GM12878 (cell line): ENCODE measurements around the gene LIMCH1. TPM values are rescaled to one million over a fixed set of nuclear protein-coding genes. Genes with fewer than 3 reads are reported as not detected.

Experiments used
- ATAC-seq: fragments of 200-7000 bp; cut with Tn5 transposase; 3 replicates; pipeline ENCODE4 v1.9.1; 2020; ENCODE audit warnings: mild to moderate bottlenecking, moderate library complexity
- BruUV-seq: library from RNA; stranded (reverse); fragments of 400-500 nt; replicated peaks from 2 replicates; lab custom pipeline; 2021; lab: Mats Ljungman, UMichigan
- CTCF ChIA-PET: fragments of 300-600 bp; sonication (Branson Sonifier 250); formaldehyde crosslinking; extraction: SDS; loops from one replicate; lab custom pipeline; 2021; ENCODE audit warnings: inconsistent platforms; lab: Yijun Ruan, JAX
- POLR2A ChIA-PET: fragments of 350-600 bp; formaldehyde crosslinking; extraction: SDS; loops from one replicate; lab custom pipeline; 2021; ENCODE audit warnings: inconsistent platforms; lab: Charles Lee
- RAD21 ChIA-PET: fragments of 300-600 bp; sonication (Branson Sonifier 250); formaldehyde crosslinking; loops from one replicate; lab custom pipeline; 2023; ENCODE audit warnings: antibody characterized with exemption; ENCODE audit not compliant: unreplicated experiment; lab: Charles Lee
- SMC1A ChIA-PET: fragments of 300-600 bp; sonication (Branson Sonifier 250); formaldehyde crosslinking; loops from one replicate; lab custom pipeline; 2023; ENCODE audit not compliant: unreplicated experiment, uncharacterized antibody; lab: Charles Lee
- DNase-seq: peaks from one replicate; pipeline ENCODE4 v3.0.0-alpha.2; 2011; ENCODE audit warnings: low read depth, low spot score
- FAIRE-seq: peaks from 3 replicates; lab custom pipeline; 2011; peaks lifted over from hg19 to GRCh38; lab: Jason Lieb, UNC
- H2AFZ ChIP-seq: 2 replicates; pipeline ENCODE4 v1.6.0; 2011; ENCODE audit warnings: low read depth, low read length, control low read depth; ENCODE audit not compliant: control insufficient read depth
- H3K27ac ChIP-seq: 2 replicates; pipeline ENCODE4 v1.5.1; 2011; ENCODE audit warnings: control low read depth; ENCODE audit not compliant: control insufficient read depth, insufficient read depth
- H3K27me3 ChIP-seq, 2 experiments: replicated peaks in 1 of 2; 2 replicates each; pipeline versions ENCODE4 v1.6.0 to v1.6.1; 2011; ENCODE audit warnings: low read length in 1 of 2; ENCODE audit not compliant: control insufficient read depth in 2 of 2, insufficient read depth in 2 of 2
- H3K36me3 ChIP-seq, 2 experiments: 2 replicates each; pipeline ENCODE4 v1.5.1; 2011; ENCODE audit warnings: low read length in 1 of 2; ENCODE audit not compliant: control insufficient read depth in 2 of 2, insufficient read depth in 2 of 2
- H3K4me1 ChIP-seq: 2 replicates; pipeline ENCODE4 v1.6.1; 2011; ENCODE audit warnings: mild to moderate bottlenecking, low read length, moderate library complexity, mixed read lengths; ENCODE audit not compliant: control insufficient read depth, insufficient read depth
- H3K4me2 ChIP-seq: 2 replicates; pipeline ENCODE4 v1.6.0; 2011; ENCODE audit warnings: control low read depth; ENCODE audit not compliant: control insufficient read depth, insufficient read depth
- H3K4me3 ChIP-seq: fragments of 200-600 bp; sonication (generic); 2 replicates; pipeline ENCODE4 v1.5.1; 2016
- H3K79me2 ChIP-seq: 2 replicates; pipeline ENCODE4 v1.6.0; 2011; ENCODE audit warnings: low read length; ENCODE audit not compliant: control insufficient read depth, insufficient read depth
- H3K9ac ChIP-seq: 2 replicates; pipeline ENCODE4 v1.8.0; 2011; ENCODE audit warnings: low read length, control low read depth, mixed read lengths; ENCODE audit not compliant: control insufficient read depth, insufficient read depth
- H3K9me3 ChIP-seq: replicated peaks from 3 replicates; pipeline ENCODE4 v1.5.1; 2011; ENCODE audit warnings: mild to moderate bottlenecking, low read length; ENCODE audit not compliant: control insufficient read depth, insufficient read depth
- H4K20me1 ChIP-seq: 2 replicates; pipeline ENCODE4 v1.6.0; 2011; ENCODE audit not compliant: control insufficient read depth, insufficient read depth
- ATF2 ChIP-seq: IDR thresholded peaks from 2 replicates; pipeline ENCODE4 v1.6.1; 2012; ENCODE audit warnings: low read length, inconsistent platforms
- BACH1 ChIP-seq: fragments of 450-650 bp; IDR thresholded peaks from 2 replicates; pipeline ENCODE4 v1.6.1; 2017; ENCODE audit warnings: mild to moderate bottlenecking, borderline replicate concordance
- EED ChIP-seq: sonication (generic); IDR thresholded peaks from 2 replicates; pipeline ENCODE4 v1.6.1; 2016; ENCODE audit warnings: antibody characterized with exemption, low read depth
- ELK1 ChIP-seq: IDR thresholded peaks from 2 replicates; pipeline ENCODE4 v1.6.1; 2012; ENCODE audit warnings: low read depth, low read length, improper control_type of control experiment
- ESRRA ChIP-seq: IDR thresholded peaks from 2 replicates; pipeline ENCODE4 v1.6.1; 2012; ENCODE audit warnings: mild to moderate bottlenecking, low read length, improper control_type of control experiment
- HDAC2 ChIP-seq: fragments of 200-600 bp; sonication (generic); IDR thresholded peaks from 2 replicates; pipeline ENCODE4 v1.6.1; 2017
- HDGF ChIP-seq: fragments of 450-650 bp; IDR thresholded peaks from 2 replicates; pipeline ENCODE4 v1.6.1; 2016; ENCODE audit warnings: antibody characterized with exemption
- MEF2B ChIP-seq: fragments of 450-650 bp; IDR thresholded peaks from 2 replicates; pipeline ENCODE4 v1.6.1; 2018; ENCODE audit warnings: mild to moderate bottlenecking, moderate library complexity; ENCODE audit not compliant: partially characterized antibody, poor library complexity, severe bottlenecking
- NFYB ChIP-seq: IDR thresholded peaks from 2 replicates; pipeline ENCODE4 v1.6.1; 2011; ENCODE audit warnings: low read depth, mild to moderate bottlenecking, low read length, improper control_type of control experiment, moderate library complexity; ENCODE audit not compliant: insufficient read depth
- RELA ChIP-seq: fragments of 450-650 bp; IDR thresholded peaks from 2 replicates; pipeline ENCODE4 v1.8.0; 2014; ENCODE audit warnings: borderline replicate concordance; ENCODE audit not compliant: partially characterized antibody
- RFX5 ChIP-seq: IDR thresholded peaks from 2 replicates; pipeline ENCODE4 v1.6.1; 2011; ENCODE audit warnings: low read depth, low read length, improper control_type of control experiment
- SRF ChIP-seq, 2 experiments: IDR thresholded peaks; 2 replicates each; pipeline ENCODE4 v1.6.1; 2011; ENCODE audit warnings: low read depth in 2 of 2, low read length in 2 of 2, mild to moderate bottlenecking in 1 of 2, moderate library complexity in 1 of 2
- TARDBP ChIP-seq: IDR thresholded peaks from 2 replicates; pipeline ENCODE4 v1.6.1; 2016; ENCODE audit warnings: borderline replicate concordance
- TCF12 ChIP-seq: IDR thresholded peaks from 2 replicates; pipeline ENCODE4 v1.6.1; 2011; ENCODE audit warnings: low read depth, mild to moderate bottlenecking, low read length
- USF1 ChIP-seq: IDR thresholded peaks from 2 replicates; pipeline ENCODE4 v1.6.1; 2011; ENCODE audit warnings: borderline replicate concordance, low read depth, mild to moderate bottlenecking, moderate library complexity, mixed read lengths, low read length; ENCODE audit not compliant: insufficient read depth; ENCODE audit errors: extremely low read length
- ZNF207 ChIP-seq: fragments of 450-650 bp; IDR thresholded peaks from 2 replicates; pipeline ENCODE4 v1.6.1; 2014; ENCODE audit warnings: antibody characterized with exemption, mild to moderate bottlenecking, borderline replicate concordance
- ZZZ3 ChIP-seq: IDR thresholded peaks from 2 replicates; pipeline ENCODE4 v1.6.1; 2011; ENCODE audit warnings: low read depth; ENCODE audit not compliant: control insufficient read depth, insufficient read length
- in situ Hi-C: fragments of 300-500 bp; cut with MboI; formaldehyde crosslinking; loops from 9 replicates; pipeline ENCODE4 v1.14.3; 2018; ENCODE audit warnings: mixed read lengths
- intact Hi-C: fragments of 100-400 bp; cut with micrococcal nuclease; formaldehyde crosslinking; loops from one replicate; pipeline ENCODE4 v1.14.2; 2022; ENCODE audit not compliant: unreplicated experiment
- polyA plus RNA-seq, 11 experiments: library from polyadenylated mRNA; depleted of rRNA in 4 of 11; unstranded in 6 of 11; stranded (reverse) in 5 of 11; fragments of >200 nt; fragmentation: Nextera tagmentation in 4 of 11; fragmentation: Illumina TruSeq in 1 of 11; extraction: Ambion mirVana in 4 of 11; extraction: Trizol in 1 of 11; gene quantifications; 1 replicate in 1 of 11; 2 replicates in 10 of 11; pipeline versions ENCODE4 v1.2.1 to v1.2.3, GENCODE V29; 2011 to 2016; ENCODE audit warnings: inconsistent platforms in 2 of 11, missing spikeins in 2 of 11, low read depth in 1 of 11
- total RNA-seq, 4 experiments: library from RNA; depleted of rRNA in 3 of 4; stranded (reverse); fragments of >200 nt in 3 of 4; fragmentation: Illumina TruSeq in 1 of 4; extraction: Trizol in 1 of 4; gene quantifications; 2 replicates each; pipeline versions ENCODE4 v1.2.1 to v1.2.3, GENCODE V29; 2013 to 2021
- TF ChIP-seq, protein P1 (sequence below): fragments of 450-650 bp; IDR thresholded peaks from 2 replicates; pipeline ENCODE4 v1.6.1; 2017; ENCODE audit warnings: borderline replicate concordance

Gene LIMCH1
- total and polyA plus RNA-seq, 10 of the 15 experiments (the other 5 are each of a cell fraction or from before 2014, with no cell fraction given) = 0.07 to 0.15 TPM; not detected in 8

- Histone ChIP-seq H4K20me1 (no peaks in the 10 kb centered on the region), H3K79me2 (no peaks in the 10 kb centered on the region), H3K4me2 (no peak overlapping the region), H3K27me3 (0 out of 4 replicates have a peak, but pooled peaks cover 0 to 2% of the 10 kb centered on the region in 2 experiments), H3K4me1 (no peaks in the 10 kb centered on the region)
- POLR2A ChIA-PET = no interaction called here
- RAD21 ChIA-PET = no interaction called here
- DNase-seq (no peak), FAIRE-seq (no peak), ATAC-seq (no peak)
- intact Hi-C loops (no loop called here), in situ Hi-C loops (no loop called here)
- CTCF ChIA-PET = no interaction called here
- BruUV-seq = no TSS peak
- no peak for TF ChIP-seq MEF2B
- TF ChIP-seq NFYB = no peak
- TF ChIP-seq ESRRA = no peak
- no peak for TF ChIP-seq HDGF
- no peak for TF ChIP-seq SRF (IDR thresholded peaks at IDR 0.05; ENCODE audit: low read depth in 2 of 2, low read length in 2 of 2)
- no peak for TF ChIP-seq ZZZ3
- TF ChIP-seq USF1 = no peak
- TF ChIP-seq ELK1 = no peak
- TF ChIP-seq EED = no peak
- no peak for TF ChIP-seq ATF2
- no peak for TF ChIP-seq TARDBP
- TF ChIP-seq TCF12 = no peak
- TF ChIP-seq, protein P1, sequence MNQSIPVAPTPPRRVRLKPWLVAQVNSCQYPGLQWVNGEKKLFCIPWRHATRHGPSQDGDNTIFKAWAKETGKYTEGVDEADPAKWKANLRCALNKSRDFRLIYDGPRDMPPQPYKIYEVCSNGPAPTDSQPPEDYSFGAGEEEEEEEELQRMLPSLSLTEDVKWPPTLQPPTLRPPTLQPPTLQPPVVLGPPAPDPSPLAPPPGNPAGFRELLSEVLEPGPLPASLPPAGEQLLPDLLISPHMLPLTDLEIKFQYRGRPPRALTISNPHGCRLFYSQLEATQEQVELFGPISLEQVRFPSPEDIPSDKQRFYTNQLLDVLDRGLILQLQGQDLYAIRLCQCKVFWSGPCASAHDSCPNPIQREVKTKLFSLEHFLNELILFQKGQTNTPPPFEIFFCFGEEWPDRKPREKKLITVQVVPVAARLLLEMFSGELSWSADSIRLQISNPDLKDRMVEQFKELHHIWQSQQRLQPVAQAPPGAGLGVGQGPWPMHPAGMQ = no peak
- no peak for TF ChIP-seq BACH1
- no peak for TF ChIP-seq ZNF207
- TF ChIP-seq RELA = no peak
- no peak for TF ChIP-seq RFX5
- TF ChIP-seq HDAC2 = no peak
- TF ChIP-seq, all 136 proteins: peak for 0
- Histone ChIP-seq H3K27ac (no peak overlapping the region), H3K9ac (no peak overlapping the region), H2AFZ (no peak overlapping the region), H3K36me3 (no peaks in the 10 kb centered on the region), H3K4me3 (no peak overlapping the region), H3K9me3 (no peaks in the 10 kb centered on the region)
- SMC1A ChIA-PET = no interaction called here
Observed at GRCh38 chr4:41550308-41550707, 12.4 kb downstream of the LIMCH1 start.
